KMS-11 (cell line): Measurements from ENCODE around the gene LIPG.
"Not testable (repeated sequence)": the region's sequence is repeated elsewhere in the genome, so short reads cannot be mapped to it uniquely, and the experiment has no call there.

ENCODE experiments used
- H2AFZ ChIP-seq: fragments of 200-600 bp; sonication (generic); 2 replicates; pipeline ENCODE4 v1.6.1; 2016; ENCODE audit warnings: antibody characterized with exemption, mixed run types, low read depth
- H3K27ac ChIP-seq: fragments of 200-600 bp; sonication (generic); 2 replicates; pipeline ENCODE4 v1.6.1; 2016; ENCODE audit warnings: mild to moderate bottlenecking, mixed run types
- H3K27me3 ChIP-seq: fragments of 200-600 bp; sonication (generic); 2 replicates; pipeline ENCODE4 v1.6.1; 2017; ENCODE audit warnings: mild to moderate bottlenecking, low read depth, mixed run types, moderate library complexity; ENCODE audit not compliant: insufficient read depth
- H3K36me3 ChIP-seq: fragments of 200-600 bp; sonication (generic); 2 replicates; pipeline ENCODE4 v1.6.1; 2017; ENCODE audit warnings: mild to moderate bottlenecking, mixed run types; ENCODE audit not compliant: insufficient read depth
- H3K4me1 ChIP-seq: fragments of 200-600 bp; sonication (generic); 2 replicates; pipeline ENCODE4 v1.6.1; 2016; ENCODE audit warnings: mild to moderate bottlenecking, low read depth, mixed run types; ENCODE audit not compliant: poor library complexity, severe bottlenecking
- H3K4me2 ChIP-seq: fragments of 200-600 bp; sonication (generic); 2 replicates; pipeline ENCODE4 v1.7.0; 2016; ENCODE audit warnings: mild to moderate bottlenecking, mixed run types
- H3K4me3 ChIP-seq: fragments of 200-600 bp; sonication (generic); IDR thresholded peaks from 2 replicates; pipeline ENCODE4 v1.6.1; 2017; ENCODE audit warnings: low read depth, low read length, mixed read lengths; ENCODE audit not compliant: insufficient read depth
- H3K79me2 ChIP-seq: fragments of 200-600 bp; sonication (generic); 2 replicates; pipeline ENCODE4 v1.6.1; 2016; ENCODE audit warnings: low read depth, mixed run types; ENCODE audit not compliant: insufficient read depth
- H3K9ac ChIP-seq: fragments of 200-600 bp; sonication (generic); 2 replicates; pipeline ENCODE4 v1.6.1; 2016; ENCODE audit warnings: mild to moderate bottlenecking, mixed run types
- H4K20me1 ChIP-seq: fragments of 200-600 bp; sonication (generic); 2 replicates; pipeline ENCODE4 v1.6.1; 2016; ENCODE audit warnings: mild to moderate bottlenecking, mixed run types; ENCODE audit not compliant: insufficient read depth
- CTCF ChIP-seq: fragments of 200-600 bp; sonication (generic); conservative IDR thresholded peaks from 2 replicates; pipeline ENCODE4 v1.6.1; 2017; ENCODE audit warnings: low read depth, mild to moderate bottlenecking, antibody characterized with exemption, low read length, moderate library complexity, mixed read lengths

The LIPG gene

GRCh38 chr18:49561289-49562193 lies at the start of gene LIPG:
Gene LIPG, plus strand, starts transcription at chr18:49562057. Its CDS starts 252 bp downstream, at chr18:49562309.
- H2AFZ ChIP-seq = no peak within 1 kb of the TSS
- H3K27me3 ChIP-seq = no peaks in the 10 kb centered on the region
- H3K4me3 ChIP-seq = no peak within 1 kb of the TSS
- H3K27ac ChIP-seq = no peak within 1 kb of the TSS
- H4K20me1 ChIP-seq = no peaks in the 10 kb centered on the region
- H3K9ac ChIP-seq = no peak within 1 kb of the TSS
- no peak for TF ChIP-seq CTCF
- no peaks in the 10 kb centered on the region for H3K79me2 ChIP-seq
- no peak within 1 kb of the TSS for H3K4me2 ChIP-seq
- no peaks in the 10 kb centered on the region for H3K36me3 ChIP-seq
- no peaks in the 10 kb centered on the region for H3K4me1 ChIP-seq

DNA sequence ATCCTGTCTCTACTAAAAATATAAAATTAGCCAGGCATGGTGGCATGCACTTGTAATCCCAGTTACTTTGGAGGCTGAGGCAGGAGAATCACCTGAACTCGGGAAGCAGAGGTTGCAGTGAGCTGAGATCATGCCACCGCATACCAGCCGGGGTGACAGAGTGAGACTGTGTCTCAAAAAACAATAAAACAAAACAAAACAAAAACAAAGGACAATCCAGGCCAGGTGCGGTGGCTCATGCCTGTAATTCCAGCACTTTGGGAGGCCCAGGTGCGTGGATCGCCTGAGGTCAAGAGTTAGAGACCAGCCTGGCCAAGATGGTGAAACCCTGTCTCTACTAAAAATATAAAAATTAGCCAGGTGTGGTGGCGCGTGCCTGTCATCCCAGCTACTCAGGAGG lies 49.0 kb upstream of the LIPG start:
- H3K4me3 ChIP-seq, H3K4me2 ChIP-seq, H3K36me3 ChIP-seq, H3K9ac ChIP-seq, H2AFZ ChIP-seq, H3K27me3 ChIP-seq, H3K79me2 ChIP-seq, H4K20me1 ChIP-seq, H3K27ac ChIP-seq, H3K4me1 ChIP-seq: not testable (repeated sequence)

GRCh38 chr18:49514577-49514976 lies 47.3 kb upstream of the LIPG start:
- no peak overlapping the region for H2AFZ ChIP-seq
- no peaks in the 10 kb centered on the region for H4K20me1 ChIP-seq
- no peak overlapping the region for H3K9ac ChIP-seq
- H3K79me2 ChIP-seq = no peaks in the 10 kb centered on the region
- no peak overlapping the region for H3K4me3 ChIP-seq
- H3K27me3 ChIP-seq = no peaks in the 10 kb centered on the region
- no peak overlapping the region for H3K27ac ChIP-seq
- H3K4me2 ChIP-seq = no peak overlapping the region
- no peak for TF ChIP-seq CTCF
- H3K4me1 ChIP-seq = peaks cover 5% of the 10 kb centered on the region
- no peaks in the 10 kb centered on the region for H3K36me3 ChIP-seq

DNA sequence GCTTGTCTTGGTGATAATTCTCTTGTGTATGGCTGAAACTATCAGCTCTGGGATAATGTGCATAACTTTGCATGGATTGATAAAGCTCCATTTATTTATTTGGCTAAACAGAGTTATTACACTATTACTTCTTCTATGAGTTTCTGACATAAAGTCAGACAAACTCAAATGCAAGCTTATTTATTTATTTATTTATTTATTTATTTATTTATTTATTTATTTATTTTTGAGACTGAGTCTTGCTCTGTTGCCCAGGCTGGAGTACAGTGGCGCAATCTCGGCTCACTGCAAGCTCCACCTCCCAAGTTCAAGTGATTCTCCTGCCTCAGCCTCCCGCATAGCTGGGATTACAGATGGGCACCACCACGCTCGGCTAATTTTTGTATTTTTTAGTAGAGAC lies 46.9 kb upstream of the LIPG start:
- H4K20me1 ChIP-seq, H3K36me3 ChIP-seq, H2AFZ ChIP-seq, H3K27me3 ChIP-seq, H3K4me2 ChIP-seq, H3K27ac ChIP-seq, H3K4me1 ChIP-seq, H3K9ac ChIP-seq, H3K4me3 ChIP-seq, H3K79me2 ChIP-seq: not testable (repeated sequence)

GRCh38 chr18:49515516-49515915 lies 46.3 kb upstream of the LIPG start:
- no peak for TF ChIP-seq CTCF
- Histone ChIP-seq H3K4me1 (peaks cover 8% of the 10 kb centered on the region), H3K27ac (no peak overlapping the region), H3K36me3 (no peaks in the 10 kb centered on the region), H3K4me3 (no peak overlapping the region), H3K79me2 (no peaks in the 10 kb centered on the region), H3K4me2 (no peak overlapping the region), H2AFZ (no peak overlapping the region), H3K27me3 (no peaks in the 10 kb centered on the region), H4K20me1 (no peaks in the 10 kb centered on the region), H3K9ac (no peak overlapping the region)
